NCI-H2196 (cell line): ENCODE measurements around the gene ELOF1.
"Not testable (repeated sequence)": the region's sequence is repeated elsewhere in the genome, so short reads cannot be mapped to it uniquely, and the experiment has no call there.

Experiments
- DNase-seq: peaks from one replicate; lab custom pipeline; 2025; ENCODE audit not compliant: unreplicated experiment; lab: John Stamatoyannopoulos, UW

Gene ELOF1

DNA sequence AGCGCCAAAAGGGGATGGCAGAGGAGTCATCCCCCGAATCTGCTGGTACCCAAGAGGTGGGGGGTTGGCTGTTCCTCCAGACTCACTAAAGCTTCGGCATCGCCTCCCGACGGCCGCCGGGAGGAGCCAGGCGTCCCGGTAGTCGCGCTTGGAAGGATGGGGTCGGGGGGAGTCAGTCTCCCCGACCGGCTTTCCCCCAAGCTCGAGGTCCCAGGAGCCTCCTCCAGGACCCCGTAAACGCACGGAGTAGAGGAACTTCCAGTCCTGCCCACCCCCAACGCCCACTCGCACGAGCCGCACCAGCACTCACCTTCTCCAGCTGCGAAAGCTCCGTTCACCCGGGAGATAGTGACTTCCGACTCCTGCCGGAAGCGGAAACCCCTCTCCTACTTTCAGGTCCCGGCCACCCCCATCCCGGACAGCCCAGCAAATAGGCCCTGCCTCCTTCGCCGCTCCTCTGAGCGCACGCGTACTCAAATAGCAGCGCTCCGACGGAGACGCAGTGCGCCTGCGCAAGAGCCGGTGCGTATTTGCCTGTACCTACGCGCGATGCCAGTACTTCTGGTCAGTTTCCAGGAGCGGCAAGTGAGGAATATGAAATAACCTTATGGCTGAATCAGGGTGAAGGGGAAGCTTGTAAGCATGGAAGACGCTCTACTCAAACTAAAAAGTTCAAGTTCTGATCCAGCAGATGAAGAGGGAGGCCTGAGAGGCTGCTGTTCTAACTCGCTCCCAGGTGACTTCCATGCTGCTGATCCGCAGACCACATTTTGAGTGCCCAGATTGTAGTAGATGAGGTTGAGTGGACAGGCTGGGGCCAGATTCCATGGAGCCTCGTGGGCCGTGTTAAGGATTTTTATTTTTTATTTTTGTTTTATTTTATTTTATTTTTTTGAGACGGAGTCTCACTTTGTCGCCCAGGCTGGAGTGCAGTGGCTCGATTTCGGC is at the start of gene ELOF1:
Gene ELOF1, minus strand, starts transcription at position 350 of the 948 bp plus-strand sequence. CDS start 4,883 bp downstream, outside the sequence.
- peak; percentile 99 for DNase-seq

DNA sequence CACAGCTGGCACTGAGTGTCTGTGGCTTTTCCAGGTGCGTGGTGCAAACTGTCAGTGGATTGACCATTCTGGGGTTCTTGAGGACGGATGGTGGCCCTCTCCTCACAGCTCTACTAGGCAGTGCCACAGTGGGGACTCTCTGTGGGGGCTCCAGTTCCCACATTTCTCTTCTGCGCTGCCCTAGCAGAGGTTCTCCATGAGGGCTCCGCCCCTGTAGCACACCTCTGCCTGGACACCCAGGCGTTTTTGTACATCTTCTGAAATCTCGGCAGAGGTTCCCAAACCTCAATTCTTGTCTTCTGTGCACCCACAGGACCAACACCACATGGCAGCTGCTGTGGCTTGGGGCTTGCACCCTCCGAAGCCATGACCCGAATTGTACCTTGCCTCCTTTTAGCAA is 47.5 kb upstream of the ELOF1 start:
- DNase-seq, result no peak

DNA sequence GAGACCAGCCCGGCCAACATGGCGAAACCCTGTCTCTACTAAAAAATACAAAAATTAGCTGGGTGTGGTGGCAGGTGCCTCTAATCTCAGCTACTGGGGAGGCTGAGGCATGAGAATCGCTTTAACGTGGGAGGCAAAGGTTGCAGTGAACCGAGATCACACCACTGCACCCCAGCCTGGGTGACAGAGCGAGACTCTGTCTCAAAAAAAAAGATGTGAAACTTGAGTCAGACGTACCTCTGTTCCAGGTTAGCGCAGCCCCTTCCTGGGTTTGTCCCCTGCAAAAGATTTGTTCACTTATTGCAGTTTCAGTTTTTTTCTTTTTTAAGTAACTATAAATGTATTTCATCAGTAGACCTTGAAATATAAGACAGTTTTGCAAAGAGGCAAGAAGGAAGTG is 40.7 kb upstream of the ELOF1 start:
- not testable (repeated sequence) for DNase-seq

DNA sequence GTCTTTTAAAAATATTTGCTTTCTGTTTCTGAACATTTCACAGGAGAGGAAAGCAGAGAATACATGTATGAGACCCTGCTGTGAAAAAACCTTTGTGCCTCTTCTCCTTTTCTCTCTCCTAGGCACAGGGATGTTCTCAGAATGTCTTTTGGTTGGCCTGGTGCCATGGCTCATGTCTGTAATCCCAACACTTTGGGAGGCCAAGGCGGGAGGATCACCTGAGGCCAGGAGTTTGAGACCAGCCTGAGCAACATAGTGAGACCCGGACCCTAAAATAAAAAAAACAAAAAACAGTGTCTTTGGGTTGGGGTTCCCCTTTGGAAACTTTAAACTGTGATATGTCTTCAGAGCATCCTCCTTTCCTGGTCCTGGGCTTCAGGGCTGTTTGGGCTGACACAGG is 39.7 kb upstream of the ELOF1 start:
- no peak for DNase-seq

DNA sequence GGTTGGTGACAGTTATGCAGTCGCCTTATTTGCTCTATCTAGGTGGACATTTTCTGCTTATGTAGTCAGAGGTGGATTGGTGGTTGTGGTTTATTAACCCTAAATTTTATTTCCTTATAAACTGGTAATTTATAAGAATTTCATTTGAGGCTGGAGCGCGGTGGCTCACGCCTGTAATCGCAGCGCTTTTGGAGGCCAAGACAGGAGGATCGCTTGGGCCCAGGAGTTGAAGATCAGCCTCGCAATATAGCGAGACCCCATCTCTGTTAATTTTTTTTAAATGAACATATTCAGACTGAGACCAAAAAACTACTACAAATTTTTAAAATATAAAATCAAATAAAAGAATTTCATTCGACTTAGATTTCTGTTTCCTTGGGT is 39.1 kb upstream of the ELOF1 start:
- no peak for DNase-seq

DNA sequence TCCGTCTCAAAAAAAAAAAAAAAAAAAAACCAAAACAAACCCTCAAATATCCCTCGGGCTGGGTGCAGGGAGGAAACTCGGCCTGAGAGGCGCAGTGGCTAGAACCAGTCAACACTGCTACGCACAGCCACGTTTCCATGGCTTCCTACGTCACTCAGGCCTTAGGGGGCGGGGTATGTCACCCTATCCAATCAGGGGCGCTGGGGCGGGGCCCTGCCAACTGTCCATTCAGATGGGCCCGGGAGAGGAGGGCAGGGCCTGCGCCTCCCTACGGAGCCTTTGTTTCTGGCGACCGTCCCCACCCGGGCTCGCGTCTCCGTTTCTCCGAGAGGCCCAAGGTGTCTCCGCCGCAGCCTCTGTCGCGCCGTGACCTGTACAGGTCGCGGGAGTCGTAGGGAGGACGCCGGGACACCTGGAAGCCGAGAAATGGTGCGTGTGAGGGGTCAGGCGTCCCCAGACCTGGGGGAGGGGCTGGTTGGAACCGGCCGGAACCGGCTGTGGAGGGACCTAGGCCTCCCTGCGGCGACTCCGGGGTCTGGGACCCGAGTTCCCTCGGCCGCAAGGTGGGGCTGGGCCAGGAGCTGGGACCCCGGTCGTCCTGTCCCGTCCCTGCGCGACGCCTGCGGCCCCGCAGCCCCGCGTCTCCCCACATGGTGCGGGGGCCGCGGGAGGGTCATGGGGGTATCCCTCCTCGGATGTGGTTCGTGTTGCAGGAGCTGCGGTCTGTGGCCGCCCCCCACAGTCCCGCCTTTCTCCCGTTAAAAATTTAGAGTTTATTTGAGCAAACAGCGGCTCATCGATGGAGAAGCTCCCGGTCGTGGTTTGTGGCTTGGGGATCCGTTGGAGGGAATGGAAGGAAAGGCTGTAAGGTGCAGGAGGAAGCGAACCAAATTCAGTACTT is 38.4 kb upstream of the ELOF1 start, which contains the start of gene ZNF627:
Gene ZNF627, plus strand, starts transcription at position 282 of the 901 bp plus-strand sequence. Its CDS starts 145 bp downstream, at position 427.
- DNase-seq, result peak; percentile 99

DNA sequence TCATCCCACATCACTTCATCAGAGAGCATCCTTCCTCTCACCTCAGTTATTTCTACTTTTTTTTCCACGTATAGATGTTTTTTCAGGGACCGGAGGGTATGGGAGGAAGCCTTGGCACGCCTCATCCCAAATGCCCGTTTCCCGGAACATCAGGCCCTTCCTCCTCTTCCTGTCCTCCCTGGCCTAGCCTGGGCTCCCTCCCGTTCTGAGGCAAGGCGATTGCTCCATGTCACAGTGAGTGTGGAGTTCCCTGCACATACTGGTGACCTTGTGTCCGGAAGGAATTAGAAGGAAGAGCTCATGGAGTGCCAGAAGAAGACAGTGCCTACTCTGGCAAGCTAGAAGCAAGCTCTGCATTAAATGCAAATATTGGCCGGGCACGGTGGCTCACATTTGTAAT is 37.1 kb upstream of the ELOF1 start:
- no peak for DNase-seq

DNA sequence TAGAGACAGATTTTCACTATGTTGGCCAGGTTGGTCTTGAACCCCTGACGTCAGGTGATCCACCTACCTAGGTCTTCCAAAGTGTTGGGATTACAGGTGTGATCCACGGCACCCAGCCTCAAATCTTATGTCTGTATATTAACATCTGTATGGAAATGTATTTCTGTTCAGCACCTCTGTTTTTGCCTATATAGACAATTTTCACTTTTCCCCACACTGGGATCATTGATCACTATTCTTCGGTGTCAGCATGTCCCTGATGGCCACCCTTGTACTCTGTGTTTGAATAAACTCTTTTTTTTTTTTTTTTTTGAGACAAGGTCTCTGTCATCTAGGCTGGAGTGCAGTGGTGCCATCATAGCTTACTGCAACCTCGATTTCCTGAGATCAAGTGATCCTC is 35.1 kb upstream of the ELOF1 start:
- no peak for DNase-seq

DNA sequence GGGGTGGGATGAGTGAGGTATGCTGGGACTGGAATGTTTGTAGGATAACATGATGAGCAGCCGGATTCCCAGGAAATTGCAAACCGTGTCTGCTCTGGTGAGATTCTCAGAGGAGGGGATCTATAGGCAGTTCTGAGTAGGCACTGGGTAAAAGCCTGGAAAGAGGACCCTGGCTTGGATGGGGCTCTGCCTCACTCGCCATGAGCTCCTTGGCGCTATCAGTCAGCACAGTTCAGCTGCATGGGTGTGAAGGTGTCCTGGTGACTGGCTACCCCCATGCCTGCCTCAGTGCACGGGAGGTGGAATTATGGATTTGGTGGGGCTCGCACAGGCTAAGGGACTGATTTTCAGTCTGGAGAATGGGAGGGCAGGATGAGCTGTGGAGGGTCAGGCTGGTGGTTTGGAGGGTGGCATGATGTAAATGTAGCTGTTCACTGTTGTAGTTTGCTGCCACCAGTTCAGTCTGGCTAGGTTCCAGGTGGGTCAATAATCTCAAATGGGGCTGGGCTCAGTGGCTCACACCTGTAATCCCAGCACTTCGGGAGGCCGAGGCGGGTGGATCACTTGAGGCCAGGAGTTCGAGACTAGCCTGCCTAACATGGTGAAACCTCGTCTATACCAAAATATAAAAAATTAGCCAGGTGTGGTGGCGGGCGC is 29.1 kb upstream of the ELOF1 start:
- DNase-seq, result no peak

DNA sequence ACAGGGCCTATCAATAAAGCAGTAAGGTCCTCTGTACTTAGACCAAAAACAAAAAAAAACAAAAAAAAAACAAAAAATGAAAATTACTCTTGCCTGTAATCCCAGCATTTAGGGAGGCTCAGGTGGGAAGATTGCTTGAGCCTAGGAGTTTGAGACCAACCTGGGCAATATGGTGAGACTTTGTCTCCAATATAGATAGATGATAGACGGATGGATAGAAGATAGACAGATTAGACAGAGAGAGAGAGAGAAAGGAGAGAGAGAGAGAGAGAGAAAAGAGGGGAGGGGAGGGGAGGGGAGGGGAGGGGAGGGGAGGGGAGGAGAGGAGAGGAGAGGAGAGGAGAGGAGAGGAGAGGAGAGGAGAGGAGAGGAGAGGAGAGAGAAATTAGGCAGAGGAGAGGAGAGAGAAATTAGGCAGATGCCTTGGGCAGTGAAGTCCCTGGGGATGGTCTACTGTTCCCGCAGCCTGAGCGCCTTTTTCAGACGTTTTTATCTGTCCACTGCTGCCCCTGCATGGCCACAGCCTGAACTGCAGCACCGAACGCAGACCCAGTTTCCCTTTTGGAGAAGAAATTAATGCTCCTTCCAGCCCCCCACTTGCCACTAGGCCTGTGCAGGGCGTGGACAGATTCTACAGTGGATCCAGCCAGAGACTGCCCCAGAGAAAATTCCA is 28.4 kb upstream of the ELOF1 start:
- peak; percentile 62 for DNase-seq

DNA sequence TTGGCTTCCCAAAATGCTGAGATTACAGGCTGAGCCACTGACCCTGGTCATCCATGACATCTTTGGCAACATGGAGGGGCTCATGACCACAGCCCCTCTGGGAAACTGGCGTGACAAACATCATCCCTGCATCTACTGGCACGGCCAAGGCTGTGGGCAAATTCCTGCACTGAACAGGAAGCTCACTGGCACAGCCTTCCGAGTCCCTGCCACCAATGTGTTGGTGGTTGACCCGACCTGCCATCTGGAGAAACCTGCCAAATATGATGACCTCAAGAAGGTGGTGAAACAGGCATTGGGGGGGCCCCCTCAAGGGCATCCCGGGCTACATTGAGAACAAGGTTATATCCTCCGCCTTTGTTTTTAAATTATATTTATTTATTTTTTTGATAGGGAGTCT is 27.3 kb upstream of the ELOF1 start:
- no peak for DNase-seq

DNA sequence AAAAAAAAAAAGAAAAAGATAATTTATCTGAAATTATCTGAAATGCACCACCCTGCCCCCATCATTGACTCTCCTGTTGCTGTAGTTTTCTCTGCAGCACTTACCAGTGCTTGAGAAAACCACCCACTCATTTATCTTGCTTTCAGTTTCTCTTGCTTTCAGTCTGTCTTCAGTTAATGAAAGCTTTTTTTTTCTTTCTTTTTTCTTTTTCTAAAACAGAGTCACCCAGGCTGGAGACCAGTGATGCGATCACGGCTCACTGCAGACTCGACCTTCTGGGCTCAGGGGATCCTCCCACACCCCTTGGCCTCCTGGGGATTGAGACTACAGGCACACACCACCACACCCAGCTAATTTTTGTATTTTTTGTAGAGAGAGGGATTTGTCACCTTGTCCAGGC is 22.7 kb upstream of the ELOF1 start:
- DNase-seq, result no peak

DNA sequence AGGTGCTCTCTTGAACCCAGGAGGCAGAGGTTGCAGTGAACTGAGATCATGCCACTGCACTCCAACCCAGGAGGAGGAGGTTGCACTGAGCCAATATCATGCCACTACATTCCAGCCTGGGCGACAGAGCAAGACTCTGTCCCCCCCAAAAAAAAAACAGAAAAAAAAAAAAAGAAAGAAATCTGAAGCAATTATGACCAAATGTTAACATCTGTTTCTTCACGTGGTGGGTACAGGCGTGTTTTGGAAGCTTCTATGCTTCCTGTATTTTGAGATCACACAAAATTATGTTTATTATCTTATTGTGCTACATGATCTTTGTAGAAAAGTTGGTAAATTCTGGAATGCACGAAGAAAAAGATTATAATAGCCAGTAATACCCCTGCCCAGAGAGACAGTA is 21.1 kb upstream of the ELOF1 start:
- DNase-seq, result no peak

DNA sequence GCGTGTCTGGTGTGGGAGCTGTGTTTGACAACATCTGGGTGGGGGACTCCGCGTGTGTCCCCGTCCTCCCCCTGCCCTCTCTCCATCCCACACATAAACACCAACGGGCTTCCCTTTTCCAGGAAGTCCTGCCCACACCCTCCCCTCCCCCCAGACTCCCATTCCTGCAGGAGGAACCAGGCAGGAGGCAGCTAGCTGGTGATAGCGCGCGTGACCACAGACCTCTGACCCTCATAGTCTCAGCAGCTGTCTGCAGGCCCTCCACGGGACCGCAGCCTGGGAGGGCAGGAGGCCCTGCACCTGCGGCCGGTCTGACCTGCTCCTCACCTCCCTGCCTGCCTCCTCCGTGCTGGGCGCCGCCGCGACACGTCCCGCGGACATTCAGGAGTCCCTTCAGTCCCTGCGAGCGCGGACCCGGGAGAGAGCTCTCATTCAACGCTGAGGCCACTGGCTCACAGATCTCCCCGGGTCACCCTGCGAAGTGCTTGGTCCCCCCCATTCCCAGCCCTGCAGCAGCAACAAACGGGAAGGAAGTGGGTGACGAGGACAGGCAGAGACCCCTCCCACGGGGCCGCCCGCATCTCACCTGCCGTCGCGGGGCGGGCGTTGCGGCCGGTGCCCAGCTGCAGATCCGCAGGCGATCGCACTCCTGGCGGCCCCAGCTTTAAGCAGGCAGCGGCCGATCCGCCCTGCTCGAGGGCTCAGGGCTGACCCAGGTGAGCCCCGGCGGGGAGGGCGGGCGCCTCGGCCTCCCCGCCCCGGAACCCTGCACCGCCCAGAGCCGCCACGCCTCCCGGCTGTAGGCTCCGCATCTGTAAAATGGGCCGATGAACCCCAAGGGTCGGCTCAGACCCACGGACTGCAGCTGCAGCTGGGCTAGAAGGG is 19.5 kb upstream of the ELOF1 start:
- no peak for DNase-seq

DNA sequence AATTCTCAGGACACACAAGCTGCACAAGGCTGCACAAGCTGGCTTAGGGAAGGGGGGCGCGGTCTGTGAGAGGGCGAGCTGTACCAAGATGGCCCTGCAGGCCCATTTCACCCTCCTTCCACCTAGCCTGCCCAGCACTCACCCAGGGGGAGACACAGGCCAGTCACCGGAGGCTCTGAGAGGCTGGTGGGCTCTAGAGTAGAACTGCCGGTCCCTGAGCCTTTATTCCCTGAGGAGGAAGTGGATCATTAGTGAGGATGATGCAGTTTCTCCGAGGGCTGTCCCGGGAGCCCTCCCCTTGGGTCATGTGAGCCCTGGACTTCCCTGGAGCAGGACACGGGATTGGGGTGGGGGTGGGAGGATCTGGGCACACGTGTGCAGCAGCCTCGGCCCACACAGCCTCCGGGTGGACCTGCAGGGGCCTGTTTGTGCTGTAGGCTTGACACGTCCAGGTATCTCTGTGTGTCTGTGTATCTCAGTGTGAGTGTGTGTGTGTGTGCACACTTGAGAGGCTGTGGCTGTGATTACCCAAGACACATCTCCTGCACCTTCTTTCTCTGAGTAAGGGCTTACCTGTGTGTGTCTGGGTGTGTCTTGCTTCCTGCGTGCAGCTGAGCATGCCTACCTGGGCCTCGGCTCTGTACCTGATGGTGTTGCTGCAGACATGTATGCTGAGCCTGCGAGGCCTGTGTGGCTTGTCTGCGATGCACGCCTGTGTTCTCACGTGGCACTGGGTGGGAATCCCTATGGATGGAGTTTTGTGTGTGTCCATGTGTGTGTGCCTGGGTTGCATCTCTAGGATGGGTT is 18.6 kb upstream of the ELOF1 start, which contains the start of gene ACP5:
Gene ACP5, minus strand, starts transcription at position 195 of the 807 bp plus-strand sequence. CDS start 328 bp downstream, outside the sequence.
- DNase-seq, result no peak

DNA sequence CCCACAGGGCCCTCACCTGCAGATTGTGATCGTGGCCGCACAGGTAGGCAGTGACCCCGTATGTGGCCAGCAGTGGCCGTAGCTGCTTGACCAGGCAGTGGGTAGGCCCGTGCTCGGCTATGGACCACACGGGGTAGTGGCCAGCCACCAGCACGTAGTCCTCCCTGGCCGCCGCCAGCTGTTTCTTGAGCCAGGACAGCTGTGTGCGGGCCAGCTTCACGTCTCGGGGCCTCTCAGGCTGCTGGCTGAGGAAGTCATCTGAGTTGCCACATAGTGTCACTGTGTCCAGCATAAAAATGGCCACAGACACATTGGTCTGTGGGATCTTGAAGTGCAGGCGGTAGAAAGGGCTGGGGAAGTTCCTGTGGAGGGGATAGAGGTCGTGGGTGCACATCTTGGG is 17.2 kb upstream of the ELOF1 start:
- DNase-seq, result no peak

DNA sequence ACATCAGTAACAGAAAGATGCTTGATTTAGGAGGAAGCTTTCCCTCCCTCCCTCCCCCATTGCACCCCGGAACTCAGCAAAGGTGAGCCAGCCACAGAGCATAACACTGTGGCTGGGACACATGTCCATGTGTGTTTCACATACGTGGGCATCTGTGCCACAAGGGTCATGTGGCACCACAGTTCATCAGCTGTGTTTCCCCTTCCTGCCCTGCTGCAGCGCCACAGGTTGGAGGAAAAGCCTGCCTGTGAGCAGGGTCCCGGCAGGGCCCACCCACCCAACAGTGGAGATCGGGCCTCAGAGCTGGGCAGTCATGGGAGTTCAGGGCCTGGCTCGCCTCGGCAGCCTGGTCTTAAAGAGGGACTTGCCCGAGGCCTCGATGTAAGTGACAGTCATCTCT is 15.7 kb upstream of the ELOF1 start:
- DNase-seq, result no peak

DNA sequence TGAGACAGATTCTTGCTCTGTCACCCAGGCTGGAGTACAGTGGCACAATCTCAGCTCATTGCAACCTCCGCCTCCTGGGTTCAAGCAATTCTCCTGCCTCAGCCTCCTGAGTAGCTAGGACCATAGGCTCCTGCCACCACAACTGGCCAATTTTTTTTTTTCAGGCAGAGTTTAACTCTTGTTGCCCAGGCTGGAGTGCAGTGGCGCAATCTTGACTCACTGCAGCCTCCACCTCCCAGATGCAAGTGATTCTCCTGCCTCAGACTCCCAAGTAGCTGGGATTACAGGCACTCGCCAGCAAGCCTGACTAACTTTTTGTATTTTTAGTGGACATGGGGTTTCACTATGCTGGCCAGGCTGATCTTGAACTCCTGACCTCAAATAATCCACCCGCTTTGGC is 14.7 kb upstream of the ELOF1 start:
- not testable (repeated sequence) for DNase-seq

DNA sequence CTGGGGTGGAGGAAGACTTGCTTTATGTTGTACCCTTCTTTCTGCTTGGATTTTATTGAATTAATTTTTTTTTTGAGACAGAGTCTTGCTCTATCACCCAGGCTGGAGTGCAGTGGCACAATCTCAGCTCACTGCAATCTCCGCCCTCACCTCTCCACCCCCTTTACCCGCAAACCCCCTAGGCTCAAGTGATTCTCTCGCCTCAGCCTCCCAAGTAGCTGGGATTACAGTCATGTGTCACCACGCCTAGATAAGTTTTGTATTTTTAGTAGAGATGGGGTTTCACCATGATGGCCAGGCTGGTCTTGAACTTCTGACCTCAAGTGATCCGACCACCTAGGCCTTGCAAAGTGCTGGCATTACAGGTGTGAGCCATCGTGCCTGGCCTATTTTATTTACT is 14.3 kb upstream of the ELOF1 start:
- DNase-seq, result not testable (repeated sequence)
